ENCODE results near the gene ALDH7A1. TPM values are rescaled to one million over a fixed set of nuclear protein-coding genes. Genes with fewer than 3 reads are reported as not detected.
A peak's percentile ranks its signal among the peaks of the same experiment; 100 is the strongest.
"Not testable (repeated sequence)": the region's sequence is repeated elsewhere in the genome, so short reads cannot be mapped to it uniquely, and the experiment has no call there.

The ALDH7A1 gene
- total RNA-seq, 4 donors from 2014 or later = 2.7 to 6.3 (median 4.7) TPM

DNA sequence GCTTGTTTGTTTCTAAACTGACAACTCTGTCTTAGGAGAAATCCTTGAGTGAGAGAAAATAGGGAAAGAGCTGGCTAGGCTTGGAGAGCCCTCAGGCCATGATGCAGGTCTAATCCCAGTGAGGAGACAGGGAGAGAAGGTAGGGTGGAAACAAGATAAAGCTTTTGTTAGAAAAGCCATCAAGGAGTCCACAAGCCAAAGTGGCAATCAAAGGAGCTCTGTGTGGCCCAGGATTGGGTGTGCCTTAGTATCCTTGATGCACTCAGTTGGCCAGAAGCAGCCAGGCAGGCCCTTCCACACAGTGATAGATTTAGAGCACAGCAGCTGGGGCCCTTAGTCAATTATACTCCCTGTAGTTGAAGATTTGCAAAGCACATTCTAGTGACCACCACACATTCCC, 73.9 kb downstream of the ALDH7A1 start:
- TF ChIP-seq, protein P1, sequence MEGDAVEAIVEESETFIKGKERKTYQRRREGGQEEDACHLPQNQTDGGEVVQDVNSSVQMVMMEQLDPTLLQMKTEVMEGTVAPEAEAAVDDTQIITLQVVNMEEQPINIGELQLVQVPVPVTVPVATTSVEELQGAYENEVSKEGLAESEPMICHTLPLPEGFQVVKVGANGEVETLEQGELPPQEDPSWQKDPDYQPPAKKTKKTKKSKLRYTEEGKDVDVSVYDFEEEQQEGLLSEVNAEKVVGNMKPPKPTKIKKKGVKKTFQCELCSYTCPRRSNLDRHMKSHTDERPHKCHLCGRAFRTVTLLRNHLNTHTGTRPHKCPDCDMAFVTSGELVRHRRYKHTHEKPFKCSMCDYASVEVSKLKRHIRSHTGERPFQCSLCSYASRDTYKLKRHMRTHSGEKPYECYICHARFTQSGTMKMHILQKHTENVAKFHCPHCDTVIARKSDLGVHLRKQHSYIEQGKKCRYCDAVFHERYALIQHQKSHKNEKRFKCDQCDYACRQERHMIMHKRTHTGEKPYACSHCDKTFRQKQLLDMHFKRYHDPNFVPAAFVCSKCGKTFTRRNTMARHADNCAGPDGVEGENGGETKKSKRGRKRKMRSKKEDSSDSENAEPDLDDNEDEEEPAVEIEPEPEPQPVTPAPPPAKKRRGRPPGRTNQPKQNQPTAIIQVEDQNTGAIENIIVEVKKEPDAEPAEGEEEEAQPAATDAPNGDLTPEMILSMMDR (IDR thresholded peaks at IDR 0.05 in 4 of 5, conservative IDR thresholded peaks at IDR 0.05 in 1 of 5) = no peak
- no peak for TF ChIP-seq POLR2A (IDR thresholded peaks at IDR 0.05)
- Histone ChIP-seq H3K9me3 (no peaks in the 10 kb centered on the region), H3K36me3 (no peaks in the 10 kb centered on the region), H3K27ac (no peak overlapping the region), H3K27me3 (no peaks in the 10 kb centered on the region), H3K4me1 (peaks cover 0 to 13% of the 10 kb centered on the region in 2 donors), H3K4me3 (no peak overlapping the region)
- intact Hi-C loops (cut with DNase I; ENCODE audit: low total_unique reads) = no loop called here
- in situ Hi-C loops (cut with MboI; ENCODE audit: low sequenced_read_pairs in 4 of 4) = no loop called here
- DNase-seq (no peak), ATAC-seq (no peak)

DNA sequence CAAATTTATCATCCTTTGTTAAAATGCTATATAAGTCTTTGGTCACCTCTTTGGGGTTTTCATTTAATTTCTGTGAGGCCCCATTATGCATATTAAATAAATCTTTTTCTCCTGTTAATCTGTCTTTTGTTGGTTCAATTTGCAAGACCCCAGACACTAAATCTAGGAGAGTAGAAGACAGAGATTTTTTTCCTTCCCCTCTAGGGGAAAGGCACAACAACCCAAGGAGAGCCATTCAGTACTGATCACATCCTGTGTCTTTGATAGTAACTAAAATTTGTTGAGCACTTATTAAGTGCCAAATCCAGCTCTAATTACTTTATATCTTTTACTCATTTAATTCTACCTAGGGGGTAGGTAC, 74.4 kb downstream of the ALDH7A1 start:
- TF ChIP-seq, protein P1 (IDR thresholded peaks at IDR 0.05 in 4 of 5, conservative IDR thresholded peaks at IDR 0.05 in 1 of 5) = no peak
- no peak for TF ChIP-seq POLR2A (IDR thresholded peaks at IDR 0.05)
- H3K36me3 ChIP-seq = no peaks in the 10 kb centered on the region
- DNase-seq (no peak), ATAC-seq (no peak)
- peak overlapping the region in 3 of 4 donors; percentile 50 to 74 (median 63) for H3K27ac ChIP-seq
- in situ Hi-C loops (cut with MboI; ENCODE audit: low sequenced_read_pairs in 4 of 4) (no loop called here), intact Hi-C loops (cut with DNase I; ENCODE audit: low total_unique reads) (no loop called here)
- H3K9me3 ChIP-seq = no peaks in the 10 kb centered on the region
- no peaks in the 10 kb centered on the region for H3K27me3 ChIP-seq
- no peak overlapping the region for H3K4me3 ChIP-seq
- H3K4me1 ChIP-seq = peaks cover 0 to 13% of the 10 kb centered on the region in 2 donors

DNA sequence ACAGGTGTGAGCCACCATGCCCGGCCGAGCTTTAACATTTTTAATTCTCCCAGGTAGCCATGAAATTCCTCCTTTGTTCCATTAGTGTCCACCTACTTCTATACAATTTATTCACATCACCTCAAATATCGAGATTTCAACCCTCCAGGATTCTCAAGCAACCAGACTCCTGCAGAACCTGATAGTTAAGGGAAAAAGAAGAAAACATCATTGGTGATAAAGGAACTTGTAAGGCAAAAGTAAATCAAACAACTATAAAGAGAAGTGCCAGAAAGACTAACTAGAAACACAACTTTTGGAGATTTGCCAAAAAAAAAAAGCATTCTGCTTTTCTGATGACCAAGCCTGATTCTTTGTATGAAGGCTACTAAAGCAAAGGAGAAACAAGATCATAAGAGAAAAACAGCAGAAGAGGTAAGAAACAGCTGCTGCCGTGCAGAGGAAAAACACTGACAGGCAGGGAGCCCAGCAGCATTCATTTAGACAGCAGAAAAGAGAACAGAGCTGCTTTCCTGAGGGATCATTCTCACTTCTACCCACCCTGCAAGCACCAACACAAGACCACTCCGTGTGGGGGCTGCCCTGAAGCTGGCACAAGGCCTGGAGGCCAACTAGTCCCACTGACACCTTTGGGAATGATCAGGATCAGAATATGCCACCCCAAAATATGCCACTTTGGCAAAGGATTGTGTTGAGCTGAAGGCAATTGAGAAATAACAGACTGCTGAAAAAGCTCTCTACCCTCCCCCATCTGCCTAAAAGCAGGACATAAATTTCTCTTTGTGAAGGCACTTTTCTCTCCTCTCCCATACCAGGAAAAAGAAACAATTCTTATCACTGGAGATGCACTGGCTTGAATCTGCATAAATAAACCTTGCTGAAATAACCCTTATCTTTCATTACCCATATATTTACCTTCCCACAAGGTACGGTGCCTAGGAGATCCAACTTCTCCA, 75.1 kb downstream of the ALDH7A1 start:
- H3K4me3 ChIP-seq = no peak overlapping the region
- H3K27ac ChIP-seq = peak overlapping the region in 3 of 4 donors; percentile 50 to 74 (median 63)
- no peak for TF ChIP-seq POLR2A (IDR thresholded peaks at IDR 0.05)
- TF ChIP-seq, protein P1 (IDR thresholded peaks at IDR 0.05 in 4 of 5, conservative IDR thresholded peaks at IDR 0.05 in 1 of 5) = no peak

DNA sequence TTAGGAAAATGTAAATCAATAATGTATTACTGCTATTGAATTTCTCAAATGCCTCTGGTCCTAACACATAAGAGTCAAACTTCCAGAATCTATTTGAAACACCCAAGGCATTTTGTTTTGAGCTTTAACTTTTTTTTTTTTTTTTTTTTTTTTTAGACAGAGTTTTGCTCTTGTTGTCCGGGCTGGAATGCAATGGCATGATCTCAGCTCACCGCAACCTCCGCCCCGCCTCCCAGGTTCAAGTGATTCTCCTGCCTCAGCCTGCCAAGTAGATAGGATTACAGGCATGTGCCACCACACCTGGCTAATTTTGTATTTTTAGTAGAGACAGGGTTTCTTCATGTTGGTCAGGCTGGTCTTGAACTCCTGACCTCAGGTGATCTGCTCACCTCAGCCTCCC, 75.8 kb downstream of the ALDH7A1 start:
- H3K9me3 ChIP-seq; H3K27me3 ChIP-seq; in situ Hi-C loops (cut with MboI; ENCODE audit: low sequenced_read_pairs in 4 of 4); H3K4me3 ChIP-seq; H3K36me3 ChIP-seq; intact Hi-C loops (cut with DNase I; ENCODE audit: low total_unique reads); ATAC-seq: not testable (repeated sequence)
- H3K4me1 ChIP-seq = peaks cover 0 to 12% of the 10 kb centered on the region in 2 donors
- peak in 1 of 2 donors; percentile 23 for DNase-seq
- peak overlapping the region in 3 of 4 donors; percentile 50 to 74 (median 63) for H3K27ac ChIP-seq

More for the DNA sequence above, 75.1 kb downstream of the ALDH7A1 start:
- Histone ChIP-seq H3K9me3 (no peaks in the 10 kb centered on the region), H3K4me1 (peaks cover 0 to 13% of the 10 kb centered on the region in 2 donors), H3K36me3 (no peaks in the 10 kb centered on the region), H3K27me3 (no peaks in the 10 kb centered on the region)
- in situ Hi-C loops (cut with MboI; ENCODE audit: low sequenced_read_pairs in 4 of 4) (no loop called here), intact Hi-C loops (cut with DNase I; ENCODE audit: low total_unique reads) (no loop called here)
- ATAC-seq (peak; percentile 74 to 81), DNase-seq (peak; percentile 20 to 36)

DNA sequence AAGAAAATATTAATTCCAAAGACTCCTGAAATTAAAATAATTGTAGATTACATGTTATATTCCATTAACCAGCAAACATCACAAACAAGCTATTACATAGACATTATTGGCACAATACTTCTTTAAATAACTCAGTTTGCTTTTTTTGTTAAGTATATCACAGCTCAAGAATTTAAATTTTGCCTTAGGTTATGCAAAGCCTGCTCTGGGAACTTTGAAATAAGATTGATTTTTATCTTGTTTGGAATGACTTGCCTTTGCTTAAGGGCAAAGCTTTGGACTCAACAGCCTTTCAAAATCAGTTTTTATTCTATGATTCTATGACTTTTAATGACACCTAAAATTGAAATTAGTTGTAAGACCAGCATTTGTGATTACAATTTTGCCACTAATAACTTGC, 78.2 kb downstream of the ALDH7A1 start:
- Histone ChIP-seq H3K4me1 (peaks cover 0 to 10% of the 10 kb centered on the region in 2 donors), H3K36me3 (no peaks in the 10 kb centered on the region), H3K27me3 (no peaks in the 10 kb centered on the region), H3K27ac (no peak overlapping the region), H3K4me3 (no peak overlapping the region), H3K9me3 (no peaks in the 10 kb centered on the region)
- no peak for TF ChIP-seq POLR2A (IDR thresholded peaks at IDR 0.05)
- TF ChIP-seq, protein P1 (IDR thresholded peaks at IDR 0.05 in 4 of 5, conservative IDR thresholded peaks at IDR 0.05 in 1 of 5) = no peak
- ATAC-seq (no peak), DNase-seq (no peak)
- in situ Hi-C loops (cut with MboI; ENCODE audit: low sequenced_read_pairs in 4 of 4) (no loop called here), intact Hi-C loops (cut with DNase I; ENCODE audit: low total_unique reads) (no loop called here)
